ENCODE results near the gene TATDN3.
A peak's percentile ranks its signal among the peaks of the same experiment; 100 is the strongest.

The TATDN3 gene

DNA sequence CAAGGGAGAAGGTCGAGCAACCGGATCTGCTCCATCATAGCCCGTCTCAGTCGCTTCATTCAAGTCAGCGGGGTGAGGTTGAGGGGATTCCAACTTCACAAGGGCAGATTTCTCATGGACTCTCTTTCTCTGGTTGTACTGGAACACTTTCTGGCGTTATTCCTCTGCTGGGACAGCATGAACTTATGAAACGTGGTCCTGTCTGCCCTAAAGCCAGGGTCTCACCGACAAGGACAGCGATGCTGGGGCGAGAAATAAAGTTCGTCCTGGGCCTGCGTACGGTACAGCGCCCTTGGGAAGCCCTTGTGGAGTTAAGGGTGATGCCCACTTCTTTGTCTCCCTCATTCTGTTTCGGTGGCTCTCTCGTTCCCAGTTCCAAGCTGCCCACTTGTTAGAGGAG lies 65.1 kb downstream of the TATDN3 start:
- no peaks in the 10 kb centered on the region for H3K9me2 ChIP-seq (replicated peaks; ENCODE audit: insufficient read depth, low read length)
- no peak for DNase-seq
- H3K4me1 ChIP-seq (ENCODE audit: low read length): peaks cover 14% of the 10 kb centered on the region
- H3K9ac ChIP-seq (ENCODE audit: low read length): no peak overlapping the region
- H3K27ac ChIP-seq (ENCODE audit: low read length): no peak overlapping the region
- no peaks in the 10 kb centered on the region for H4K20me1 ChIP-seq (ENCODE audit: insufficient read depth, low read length)
- H3K9me3 ChIP-seq (replicated peaks; ENCODE audit: insufficient read depth, low read length): no peaks in the 10 kb centered on the region
- H3K4me3 ChIP-seq (ENCODE audit: low read length): no peak overlapping the region
- H3F3A ChIP-seq (ENCODE audit: insufficient read depth, low read length): peaks cover 7% of the 10 kb centered on the region; the same call in 1 of the 2 replicates
- no peaks in the 10 kb centered on the region for H3K36me3 ChIP-seq (replicated peaks; ENCODE audit: insufficient read depth, low read length)
- H3K79me2 ChIP-seq (ENCODE audit: low read length): peaks cover 35% of the 10 kb centered on the region
- H3K27me3 ChIP-seq (replicated peaks; ENCODE audit: insufficient read depth, low read length): no peaks in the 10 kb centered on the region
- TF ChIP-seq, protein P1, sequence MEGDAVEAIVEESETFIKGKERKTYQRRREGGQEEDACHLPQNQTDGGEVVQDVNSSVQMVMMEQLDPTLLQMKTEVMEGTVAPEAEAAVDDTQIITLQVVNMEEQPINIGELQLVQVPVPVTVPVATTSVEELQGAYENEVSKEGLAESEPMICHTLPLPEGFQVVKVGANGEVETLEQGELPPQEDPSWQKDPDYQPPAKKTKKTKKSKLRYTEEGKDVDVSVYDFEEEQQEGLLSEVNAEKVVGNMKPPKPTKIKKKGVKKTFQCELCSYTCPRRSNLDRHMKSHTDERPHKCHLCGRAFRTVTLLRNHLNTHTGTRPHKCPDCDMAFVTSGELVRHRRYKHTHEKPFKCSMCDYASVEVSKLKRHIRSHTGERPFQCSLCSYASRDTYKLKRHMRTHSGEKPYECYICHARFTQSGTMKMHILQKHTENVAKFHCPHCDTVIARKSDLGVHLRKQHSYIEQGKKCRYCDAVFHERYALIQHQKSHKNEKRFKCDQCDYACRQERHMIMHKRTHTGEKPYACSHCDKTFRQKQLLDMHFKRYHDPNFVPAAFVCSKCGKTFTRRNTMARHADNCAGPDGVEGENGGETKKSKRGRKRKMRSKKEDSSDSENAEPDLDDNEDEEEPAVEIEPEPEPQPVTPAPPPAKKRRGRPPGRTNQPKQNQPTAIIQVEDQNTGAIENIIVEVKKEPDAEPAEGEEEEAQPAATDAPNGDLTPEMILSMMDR (IDR thresholded peaks at IDR 0.05; ENCODE audit: low read length): no peak
- no peak for TF ChIP-seq EZH2 (optimal IDR thresholded peaks at IDR 0.05; ENCODE audit: low read depth, low read length)
- no peak for TF ChIP-seq EZH2phosphoT487 (IDR thresholded peaks at IDR 0.05; ENCODE audit: low read length)
- peak overlapping the region; percentile 95 for H3K4me2 ChIP-seq (ENCODE audit: low read depth, low read length)
- H2AFZ ChIP-seq (ENCODE audit: low read length): 0 out of 2 replicates have a peak overlapping the region, but pooled peaks have one; percentile 77

DNA sequence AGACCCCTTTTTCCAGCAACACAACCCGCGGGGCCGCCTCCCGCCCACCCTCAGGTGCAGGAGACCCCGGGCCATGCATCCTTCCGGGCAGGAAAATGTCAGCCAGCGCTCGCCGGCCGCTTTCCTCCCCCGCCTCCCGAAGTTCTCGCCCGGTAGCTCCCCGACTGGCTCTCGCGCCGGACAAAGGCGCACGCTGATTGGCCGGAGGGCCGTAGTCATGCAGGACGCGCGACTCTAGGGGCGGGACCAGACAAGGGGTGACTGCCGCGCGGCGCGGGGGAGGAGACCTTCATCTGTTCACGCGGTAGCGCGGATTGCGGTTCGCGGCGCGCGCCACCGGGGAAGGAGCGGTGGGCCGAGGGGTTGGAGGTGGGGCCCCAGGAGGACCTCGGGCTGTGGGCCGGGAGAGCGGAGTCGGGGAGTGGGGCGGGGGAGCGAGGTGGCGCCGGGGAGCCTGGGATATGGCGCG lies 66.3 kb downstream of the TATDN3 start, which contains the start of gene FLVCR1:
Gene FLVCR1, plus strand, starts transcription at position 284 of the 469 bp plus-strand sequence. Its CDS starts 178 bp downstream, at position 462.
- DNase-seq: peak; percentile 99
- no peak for TF ChIP-seq EZH2phosphoT487 (IDR thresholded peaks at IDR 0.05; ENCODE audit: low read length)
- no peak for TF ChIP-seq EZH2 (optimal IDR thresholded peaks at IDR 0.05; ENCODE audit: low read depth, low read length)
- TF ChIP-seq, protein P1 (IDR thresholded peaks at IDR 0.05; ENCODE audit: low read length): no peak
- Histone ChIP-seq H3K36me3 (replicated peaks; ENCODE audit: insufficient read depth, low read length) (no peaks in the 10 kb centered on the region), H3F3A (ENCODE audit: insufficient read depth, low read length) (peaks cover 7% of the 10 kb centered on the region; the same call in 1 of the 2 replicates), H3K9me3 (replicated peaks; ENCODE audit: insufficient read depth, low read length) (no peaks in the 10 kb centered on the region), H3K4me1 (ENCODE audit: low read length) (peaks cover 14% of the 10 kb centered on the region), H3K9ac (ENCODE audit: low read length) (peak within 1 kb of the TSS; percentile 86), H2AFZ (ENCODE audit: low read length) (peak within 1 kb of the TSS; percentile 77), H3K27ac (ENCODE audit: low read length) (peak within 1 kb of the TSS; percentile 52; the same call in 1 of the 2 replicates), H3K79me2 (ENCODE audit: low read length) (peaks cover 42% of the 10 kb centered on the region), H3K4me3 (ENCODE audit: low read length) (peak within 1 kb of the TSS; percentile 71), H3K4me2 (ENCODE audit: low read depth, low read length) (peak within 1 kb of the TSS; percentile 95), H3K27me3 (replicated peaks; ENCODE audit: insufficient read depth, low read length) (no peaks in the 10 kb centered on the region), H4K20me1 (ENCODE audit: insufficient read depth, low read length) (no peaks in the 10 kb centered on the region), H3K9me2 (replicated peaks; ENCODE audit: insufficient read depth, low read length) (no peaks in the 10 kb centered on the region)

DNA sequence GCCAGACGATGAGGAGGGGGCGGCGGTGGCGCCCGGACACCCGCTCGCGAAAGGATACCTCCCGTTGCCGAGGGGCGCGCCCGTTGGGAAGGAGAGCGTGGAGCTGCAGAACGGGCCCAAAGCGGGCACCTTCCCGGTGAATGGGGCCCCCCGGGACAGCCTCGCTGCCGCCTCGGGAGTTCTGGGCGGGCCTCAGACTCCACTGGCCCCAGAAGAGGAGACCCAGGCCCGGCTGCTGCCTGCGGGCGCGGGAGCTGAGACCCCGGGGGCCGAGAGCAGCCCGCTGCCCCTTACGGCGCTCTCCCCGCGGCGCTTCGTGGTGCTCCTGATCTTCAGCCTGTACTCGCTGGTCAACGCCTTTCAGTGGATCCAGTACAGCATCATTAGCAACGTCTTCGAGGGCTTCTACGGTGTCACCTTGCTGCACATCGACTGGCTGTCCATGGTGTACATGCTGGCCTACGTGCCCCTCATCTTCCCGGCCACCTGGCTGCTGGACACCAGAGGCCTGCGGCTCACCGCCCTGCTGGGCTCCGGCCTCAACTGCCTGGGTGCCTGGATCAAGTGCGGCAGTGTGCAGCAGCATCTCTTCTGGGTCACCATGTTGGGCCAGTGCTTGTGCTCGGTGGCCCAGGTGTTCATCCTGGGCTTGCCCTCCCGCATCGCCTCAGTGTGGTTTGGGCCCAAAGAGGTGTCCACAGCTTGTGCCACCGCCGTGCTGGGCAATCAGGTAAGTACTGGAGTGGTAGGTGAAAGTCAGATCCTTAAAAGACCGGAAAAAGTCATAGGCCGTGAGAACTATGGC lies 67.0 kb downstream of the TATDN3 start:
- peaks cover 8% of the 10 kb centered on the region; the same call in 1 of the 2 replicates for H3F3A ChIP-seq (ENCODE audit: insufficient read depth, low read length)
- peak overlapping the region; percentile 22; the same call in 1 of the 2 replicates for H3K27ac ChIP-seq (ENCODE audit: low read length)
- H3K4me1 ChIP-seq (ENCODE audit: low read length): peaks cover 14% of the 10 kb centered on the region
- no peaks in the 10 kb centered on the region for H3K9me2 ChIP-seq (replicated peaks; ENCODE audit: insufficient read depth, low read length)
- DNase-seq: peak; percentile 29
- peak overlapping the region; percentile 95 for H3K4me2 ChIP-seq (ENCODE audit: low read depth, low read length)
- H3K9me3 ChIP-seq (replicated peaks; ENCODE audit: insufficient read depth, low read length): no peaks in the 10 kb centered on the region
- TF ChIP-seq EZH2phosphoT487 (IDR thresholded peaks at IDR 0.05; ENCODE audit: low read length): no peak
- TF ChIP-seq, protein P1 (IDR thresholded peaks at IDR 0.05; ENCODE audit: low read length): no peak
- no peak for TF ChIP-seq EZH2 (optimal IDR thresholded peaks at IDR 0.05; ENCODE audit: low read depth, low read length)
- peaks cover 44% of the 10 kb centered on the region for H3K79me2 ChIP-seq (ENCODE audit: low read length)
- H4K20me1 ChIP-seq (ENCODE audit: insufficient read depth, low read length): no peaks in the 10 kb centered on the region
- H2AFZ ChIP-seq (ENCODE audit: low read length): peak overlapping the region; percentile 77
- no peaks in the 10 kb centered on the region for H3K36me3 ChIP-seq (replicated peaks; ENCODE audit: insufficient read depth, low read length)
- peak overlapping the region; percentile 71 for H3K4me3 ChIP-seq (ENCODE audit: low read length)
- H3K27me3 ChIP-seq (replicated peaks; ENCODE audit: insufficient read depth, low read length): no peaks in the 10 kb centered on the region
- H3K9ac ChIP-seq (ENCODE audit: low read length): peak overlapping the region; percentile 86

Data from MM.1S (cell line).